SU-DHL-6 (cell line): Measurements from ENCODE around the gene GGNBP2.
A peak's percentile ranks its signal among the peaks of the same experiment; 100 is the strongest.

ENCODE experiments used
- H2AFZ ChIP-seq: fragments of 200-600 bp; sonication (generic); 2 replicates; pipeline ENCODE4 v1.6.1; 2014; ENCODE audit warnings: low read depth, mild to moderate bottlenecking, moderate library complexity, mixed read lengths, antibody characterized with exemption, low read length; ENCODE audit not compliant: severe bottlenecking
- H3F3A ChIP-seq: fragments of 200-600 bp; shearing (Covaris generic); 2 replicates; pipeline ENCODE4 v1.6.0; 2016; ENCODE audit warnings: antibody characterized with exemption, mild to moderate bottlenecking; ENCODE audit not compliant: insufficient read depth
- H3K27ac ChIP-seq: fragments of 200-600 bp; sonication (generic); 2 replicates; pipeline ENCODE4 v1.5.1; 2016; ENCODE audit warnings: low read depth, mild to moderate bottlenecking, low read length, moderate library complexity, mixed read lengths
- H3K27me3 ChIP-seq: fragments of 200-600 bp; sonication (generic), shearing (Covaris generic); 2 replicates; pipeline ENCODE4 v1.6.0; 2014; ENCODE audit warnings: mild to moderate bottlenecking, low read length
- H3K36me3 ChIP-seq: fragments of 200-600 bp; sonication (generic); 2 replicates; pipeline ENCODE4 v1.6.1; 2014; ENCODE audit warnings: mild to moderate bottlenecking, low read length, mixed read lengths
- H3K4me2 ChIP-seq: fragments of 300-600, 200-600 bp; shearing (Covaris generic), sonication (generic); 2 replicates; pipeline ENCODE4 v1.6.0; 2014; ENCODE audit warnings: low read length, low read depth, mild to moderate bottlenecking; ENCODE audit not compliant: poor library complexity, severe bottlenecking
- H3K4me3 ChIP-seq: fragments of 200-600 bp; sonication (generic); 2 replicates; pipeline ENCODE4 v1.5.1; 2014; ENCODE audit warnings: antibody characterized with exemption, low read length, mild to moderate bottlenecking, mixed read lengths; ENCODE audit not compliant: insufficient read depth, poor library complexity, severe bottlenecking
- H3K79me2 ChIP-seq: fragments of 200-600 bp; sonication (generic); 2 replicates; pipeline ENCODE4 v1.6.1; 2014; ENCODE audit warnings: mild to moderate bottlenecking, low read length, moderate library complexity; ENCODE audit not compliant: insufficient read depth
- H3K9ac ChIP-seq: fragments of 200-600 bp; sonication (generic); 2 replicates; pipeline ENCODE4 v1.7.0; 2014; ENCODE audit warnings: mild to moderate bottlenecking, low read length
- H3K9me2 ChIP-seq: fragments of 200-600 bp; sonication (generic); replicated peaks from 2 replicates; pipeline ENCODE4 v1.6.1; 2014; ENCODE audit warnings: low read length; ENCODE audit not compliant: insufficient read depth
- H3K9me3 ChIP-seq: fragments of 200-600 bp; sonication (generic); 2 replicates; pipeline ENCODE4 v1.6.1; 2014; ENCODE audit warnings: low read length, mixed read lengths; ENCODE audit not compliant: insufficient read depth
- H4K20me1 ChIP-seq: fragments of 200-600 bp; sonication (generic); 2 replicates; pipeline ENCODE4 v1.6.1; 2014; ENCODE audit warnings: low read depth, mild to moderate bottlenecking, antibody characterized with exemption, low read length, moderate library complexity, mixed read lengths
- CTCF ChIP-seq: fragments of 200-600 bp; sonication (generic); IDR thresholded peaks from one replicate; pipeline ENCODE4 v1.5.1; 2017; ENCODE audit warnings: antibody characterized with exemption, mild to moderate bottlenecking, low read length, moderate library complexity; ENCODE audit not compliant: insufficient read depth, poor library complexity, severe bottlenecking
- EZH2phosphoT487 ChIP-seq: fragments of 200-600 bp; sonication (generic), shearing (Covaris generic); conservative IDR thresholded peaks from 2 replicates; pipeline ENCODE4 v1.6.1; 2018; ENCODE audit warnings: mild to moderate bottlenecking, antibody characterized with exemption, low read length, moderate library complexity, mixed read lengths

GGNBP2 gene

GRCh38 chr17:36586138-36586537, 41.4 kb downstream of the GGNBP2 start:
- peaks cover 41% of the 10 kb centered on the region for H3K36me3 ChIP-seq
- H3K4me2 ChIP-seq, result no peak overlapping the region
- H4K20me1 ChIP-seq, result no peaks in the 10 kb centered on the region
- H3K9me2 ChIP-seq, result no peaks in the 10 kb centered on the region
- TF ChIP-seq EZH2phosphoT487 (no peak), CTCF (no peak)
- no peaks in the 10 kb centered on the region for H3K27me3 ChIP-seq
- H3K4me3 ChIP-seq, result no peak overlapping the region
- no peaks in the 10 kb centered on the region for H3K9me3 ChIP-seq
- no peak overlapping the region for H2AFZ ChIP-seq
- H3K79me2 ChIP-seq, result no peaks in the 10 kb centered on the region; the same call in 1 of the 2 replicates
- H3F3A ChIP-seq, result peaks cover 40% of the 10 kb centered on the region
- H3K9ac ChIP-seq, result no peak overlapping the region
- H3K27ac ChIP-seq, result no peak overlapping the region

- Histone ChIP-seq H3K4me3 (no peak overlapping the region), H2AFZ (no peak overlapping the region), H3K36me3 (peaks cover 24% of the 10 kb centered on the region), H3K27ac (peak overlapping the region; percentile 29; the same call in 1 of the 2 replicates), H3K9me2 (no peaks in the 10 kb centered on the region), H3K27me3 (no peaks in the 10 kb centered on the region), H3K9ac (no peak overlapping the region), H3K9me3 (no peaks in the 10 kb centered on the region), H3K4me2 (no peak overlapping the region), H3F3A (peaks cover 39% of the 10 kb centered on the region), H3K79me2 (no peaks in the 10 kb centered on the region), H4K20me1 (no peaks in the 10 kb centered on the region)
- no peak for TF ChIP-seq EZH2phosphoT487
- no peak for TF ChIP-seq CTCF
Observed at GRCh38 chr17:36590082-36590481, 45.4 kb downstream of the GGNBP2 start.

GRCh38 chr17:36591434-36592315, 47.0 kb downstream of the GGNBP2 start, which contains the start of gene DHRS11:
DHRS11 (plus strand) TSS chr17:36591879; CDS start chr17:36592010, 131 bp downstream.
- Histone ChIP-seq H3K9ac (peak within 1 kb of the TSS; percentile 81), H2AFZ (peak within 1 kb of the TSS; percentile 58), H3K4me3 (peak within 1 kb of the TSS; percentile 76), H3K4me2 (peak within 1 kb of the TSS; percentile 83), H3F3A (peaks cover 30% of the 10 kb centered on the region), H4K20me1 (no peaks in the 10 kb centered on the region), H3K9me3 (no peaks in the 10 kb centered on the region), H3K79me2 (no peaks in the 10 kb centered on the region), H3K27me3 (no peaks in the 10 kb centered on the region), H3K36me3 (peaks cover 11% of the 10 kb centered on the region; the same call in 1 of the 2 replicates), H3K9me2 (no peaks in the 10 kb centered on the region), H3K27ac (peak within 1 kb of the TSS; percentile 29)
- TF ChIP-seq CTCF, result no peak
- no peak for TF ChIP-seq EZH2phosphoT487
